GM12878 (cell line): ENCODE measurements around the gene SOX14. TPM values are rescaled to one million over a fixed set of nuclear protein-coding genes. Genes with fewer than 3 reads are reported as not detected.

Source experiments
- ATAC-seq: fragments of 200-7000 bp; cut with Tn5 transposase; 3 replicates; pipeline ENCODE4 v1.9.1; 2020; ENCODE audit warnings: mild to moderate bottlenecking, moderate library complexity
- BruUV-seq: library from RNA; stranded (reverse); fragments of 400-500 nt; replicated peaks from 2 replicates; lab custom pipeline; 2021; lab: Mats Ljungman, UMichigan
- CTCF ChIA-PET: fragments of 300-600 bp; sonication (Branson Sonifier 250); formaldehyde crosslinking; extraction: SDS; loops from one replicate; lab custom pipeline; 2021; ENCODE audit warnings: inconsistent platforms; lab: Yijun Ruan, JAX
- POLR2A ChIA-PET: fragments of 350-600 bp; formaldehyde crosslinking; extraction: SDS; loops from one replicate; lab custom pipeline; 2021; ENCODE audit warnings: inconsistent platforms; lab: Charles Lee
- RAD21 ChIA-PET: fragments of 300-600 bp; sonication (Branson Sonifier 250); formaldehyde crosslinking; loops from one replicate; lab custom pipeline; 2023; ENCODE audit warnings: antibody characterized with exemption; ENCODE audit not compliant: unreplicated experiment; lab: Charles Lee
- SMC1A ChIA-PET: fragments of 300-600 bp; sonication (Branson Sonifier 250); formaldehyde crosslinking; loops from one replicate; lab custom pipeline; 2023; ENCODE audit not compliant: unreplicated experiment, uncharacterized antibody; lab: Charles Lee
- DNase-seq: peaks from one replicate; pipeline ENCODE4 v3.0.0-alpha.2; 2011; ENCODE audit warnings: low read depth, low spot score
- FAIRE-seq: peaks from 3 replicates; lab custom pipeline; 2011; peaks lifted over from hg19 to GRCh38; lab: Jason Lieb, UNC
- H2AFZ ChIP-seq: 2 replicates; pipeline ENCODE4 v1.6.0; 2011; ENCODE audit warnings: low read depth, low read length, control low read depth; ENCODE audit not compliant: control insufficient read depth
- H3K27ac ChIP-seq: 2 replicates; pipeline ENCODE4 v1.5.1; 2011; ENCODE audit warnings: control low read depth; ENCODE audit not compliant: control insufficient read depth, insufficient read depth
- H3K27me3 ChIP-seq, 2 experiments: replicated peaks in 1 of 2; 2 replicates each; pipeline versions ENCODE4 v1.6.0 to v1.6.1; 2011; ENCODE audit warnings: low read length in 1 of 2; ENCODE audit not compliant: control insufficient read depth in 2 of 2, insufficient read depth in 2 of 2
- H3K36me3 ChIP-seq, 2 experiments: 2 replicates each; pipeline ENCODE4 v1.5.1; 2011; ENCODE audit warnings: low read length in 1 of 2; ENCODE audit not compliant: control insufficient read depth in 2 of 2, insufficient read depth in 2 of 2
- H3K4me1 ChIP-seq: 2 replicates; pipeline ENCODE4 v1.6.1; 2011; ENCODE audit warnings: mild to moderate bottlenecking, low read length, moderate library complexity, mixed read lengths; ENCODE audit not compliant: control insufficient read depth, insufficient read depth
- H3K4me2 ChIP-seq: 2 replicates; pipeline ENCODE4 v1.6.0; 2011; ENCODE audit warnings: control low read depth; ENCODE audit not compliant: control insufficient read depth, insufficient read depth
- H3K4me3 ChIP-seq: fragments of 200-600 bp; sonication (generic); 2 replicates; pipeline ENCODE4 v1.5.1; 2016
- H3K79me2 ChIP-seq: 2 replicates; pipeline ENCODE4 v1.6.0; 2011; ENCODE audit warnings: low read length; ENCODE audit not compliant: control insufficient read depth, insufficient read depth
- H3K9ac ChIP-seq: 2 replicates; pipeline ENCODE4 v1.8.0; 2011; ENCODE audit warnings: low read length, control low read depth, mixed read lengths; ENCODE audit not compliant: control insufficient read depth, insufficient read depth
- H3K9me3 ChIP-seq: replicated peaks from 3 replicates; pipeline ENCODE4 v1.5.1; 2011; ENCODE audit warnings: mild to moderate bottlenecking, low read length; ENCODE audit not compliant: control insufficient read depth, insufficient read depth
- H4K20me1 ChIP-seq: 2 replicates; pipeline ENCODE4 v1.6.0; 2011; ENCODE audit not compliant: control insufficient read depth, insufficient read depth
- ATF7 ChIP-seq: fragments of 450-650 bp; IDR thresholded peaks from 2 replicates; pipeline ENCODE4 v1.6.1; 2016; ENCODE audit warnings: low read depth, mild to moderate bottlenecking
- BMI1 ChIP-seq: fragments of 450-650 bp; IDR thresholded peaks from 2 replicates; pipeline ENCODE4 v1.6.1; 2016; ENCODE audit warnings: mild to moderate bottlenecking, moderate library complexity, borderline replicate concordance
- CBX3 ChIP-seq: fragments of 200-600 bp; sonication (generic); IDR thresholded peaks from 2 replicates; pipeline ENCODE4 v1.6.1; 2016; ENCODE audit warnings: low read depth, borderline replicate concordance
- CBX5 ChIP-seq: sonication (generic); IDR thresholded peaks from 2 replicates; pipeline ENCODE4 v1.6.1; 2016; ENCODE audit warnings: low read depth, moderate library complexity, mild to moderate bottlenecking, inconsistent platforms
- E2F8 ChIP-seq: fragments of 450-650 bp; IDR thresholded peaks from 2 replicates; pipeline ENCODE4 v1.6.1; 2018; ENCODE audit warnings: mild to moderate bottlenecking, low read depth, moderate library complexity; ENCODE audit not compliant: partially characterized antibody
- ELK1 ChIP-seq: IDR thresholded peaks from 2 replicates; pipeline ENCODE4 v1.6.1; 2012; ENCODE audit warnings: low read depth, low read length, improper control_type of control experiment
- IKZF2 ChIP-seq, 2 experiments: fragments of 450-650 bp; IDR thresholded peaks; 2 replicates each; pipeline ENCODE4 v1.6.1; 2017; ENCODE audit warnings: mild to moderate bottlenecking in 2 of 2, moderate library complexity in 2 of 2
- LARP7 ChIP-seq: fragments of 450-650 bp; IDR thresholded peaks from 2 replicates; pipeline ENCODE4 v1.6.1; 2017; ENCODE audit warnings: mild to moderate bottlenecking
- POLR2AphosphoS5 ChIP-seq: IDR thresholded peaks from 2 replicates; pipeline ENCODE4 v1.6.1; 2011; ENCODE audit warnings: mild to moderate bottlenecking, low read length, inconsistent platforms
- RELA ChIP-seq: fragments of 450-650 bp; IDR thresholded peaks from 2 replicates; pipeline ENCODE4 v1.8.0; 2014; ENCODE audit warnings: borderline replicate concordance; ENCODE audit not compliant: partially characterized antibody
- SMARCA5 ChIP-seq: fragments of 450-650 bp; IDR thresholded peaks from 2 replicates; pipeline ENCODE4 v1.6.1; 2017; ENCODE audit warnings: mild to moderate bottlenecking
- SPI1 ChIP-seq: IDR thresholded peaks from 2 replicates; pipeline ENCODE4 v1.6.1; 2011; ENCODE audit warnings: low read depth, mild to moderate bottlenecking, low read length, moderate library complexity, borderline replicate concordance; ENCODE audit not compliant: insufficient read depth
- SUZ12 ChIP-seq: fragments of 200-600 bp; sonication (generic); IDR thresholded peaks from one replicate; pipeline ENCODE4 v1.6.1; 2018; ENCODE audit warnings: antibody characterized with exemption, mild to moderate bottlenecking; ENCODE audit not compliant: unreplicated experiment
- TCF12 ChIP-seq: IDR thresholded peaks from 2 replicates; pipeline ENCODE4 v1.6.1; 2011; ENCODE audit warnings: low read depth, mild to moderate bottlenecking, low read length
- USF1 ChIP-seq: IDR thresholded peaks from 2 replicates; pipeline ENCODE4 v1.6.1; 2011; ENCODE audit warnings: borderline replicate concordance, low read depth, mild to moderate bottlenecking, moderate library complexity, mixed read lengths, low read length; ENCODE audit not compliant: insufficient read depth; ENCODE audit errors: extremely low read length
- WRNIP1 ChIP-seq: IDR thresholded peaks from 2 replicates; pipeline ENCODE4 v1.6.1; 2011; ENCODE audit warnings: low read depth, low read length, improper control_type of control experiment, borderline replicate concordance
- ZBTB4 ChIP-seq: fragments of 450-650 bp; formaldehyde crosslinking; IDR thresholded peaks from 2 replicates; pipeline ENCODE4 v1.4.0; 2022; ENCODE audit warnings: mild to moderate bottlenecking, moderate library complexity
- ZNF274 ChIP-seq: IDR thresholded peaks from one replicate; pipeline ENCODE4 v1.8.0; 2011; ENCODE audit not compliant: insufficient read length, insufficient read depth
- WGBS: methylation state at CpG from one replicate; pipeline ENCODE4 v1.1.6; 2016; ENCODE audit warnings: low lambda C conversion rate; ENCODE audit not compliant: insufficient replicate concordance, insufficient coverage; ENCODE audit errors: missing lambda C conversion rate; 5-methylcytosine and 5-hydroxymethylcytosine counted together
- in situ Hi-C: fragments of 300-500 bp; cut with MboI; formaldehyde crosslinking; loops from 9 replicates; pipeline ENCODE4 v1.14.3; 2018; ENCODE audit warnings: mixed read lengths
- intact Hi-C: fragments of 100-400 bp; cut with micrococcal nuclease; formaldehyde crosslinking; loops from one replicate; pipeline ENCODE4 v1.14.2; 2022; ENCODE audit not compliant: unreplicated experiment
- polyA plus RNA-seq, 11 experiments: library from polyadenylated mRNA; depleted of rRNA in 4 of 11; unstranded in 6 of 11; stranded (reverse) in 5 of 11; fragments of >200 nt; fragmentation: Nextera tagmentation in 4 of 11; fragmentation: Illumina TruSeq in 1 of 11; extraction: Ambion mirVana in 4 of 11; extraction: Trizol in 1 of 11; gene quantifications; 1 replicate in 1 of 11; 2 replicates in 10 of 11; pipeline versions ENCODE4 v1.2.1 to v1.2.3, GENCODE V29; 2011 to 2016; ENCODE audit warnings: inconsistent platforms in 2 of 11, missing spikeins in 2 of 11, low read depth in 1 of 11
- total RNA-seq, 4 experiments: library from RNA; depleted of rRNA in 3 of 4; stranded (reverse); fragments of >200 nt in 3 of 4; fragmentation: Illumina TruSeq in 1 of 4; extraction: Trizol in 1 of 4; gene quantifications; 2 replicates each; pipeline versions ENCODE4 v1.2.1 to v1.2.3, GENCODE V29; 2013 to 2021

Gene SOX14
- total and polyA plus RNA-seq, 10 of the 15 experiments (the other 5 are each of a cell fraction or from before 2014, with no cell fraction given), result 0.11 TPM; not detected in 9

- H3K27ac ChIP-seq, result no peak overlapping the region
- CTCF ChIA-PET, result no interaction called here
- SMC1A ChIA-PET, result no interaction called here
- TF ChIP-seq SUZ12 (no peak), ZBTB4 (no peak), E2F8 (no peak), IKZF2 (IDR thresholded peaks at IDR 0.05) (no peak), TCF12 (no peak), BMI1 (no peak), RELA (no peak), SMARCA5 (no peak), CBX5 (no peak), ATF7 (no peak), SPI1 (no peak), POLR2AphosphoS5 (no peak), LARP7 (no peak), USF1 (no peak), ZNF274 (no peak), WRNIP1 (no peak), CBX3 (no peak), ELK1 (no peak)
These were observed 3.0 kb upstream of the SOX14 start for GRCh38 chr3:137761099-137761562.

More at GRCh38 chr3:137761099-137761562, 3.0 kb upstream of the SOX14 start:
- in situ Hi-C loops, result loop anchor here (25.0 kb wide), 1 partner anchor 1176 kb away; the partner anchor contains the start of genes FOXL2 and FOXL2NB
- Histone ChIP-seq H3K36me3 (no peaks in the 10 kb centered on the region), H3K4me3 (no peak overlapping the region), H3K27me3 (peaks cover 10 to 13% of the 10 kb centered on the region in 2 experiments; a peak in 3 of 4 replicates), H2AFZ (no peak overlapping the region), H3K79me2 (no peaks in the 10 kb centered on the region), H3K4me2 (no peak overlapping the region), H4K20me1 (no peaks in the 10 kb centered on the region), H3K9ac (no peak overlapping the region), H3K4me1 (no peaks in the 10 kb centered on the region), H3K9me3 (no peaks in the 10 kb centered on the region; the same call in 2 of the 3 replicates)
- ChIA-PET RAD21 (no interaction called here), POLR2A (no interaction called here)
- no TSS peak for BruUV-seq
- intact Hi-C loops, result no loop called here
- ATAC-seq, result no peak
- WGBS, result 31% methylated on average over 21 of the region's 24 CpGs
- FAIRE-seq, result no peak
- DNase-seq, result no peak
